ENCODE results near the gene PRAF2.

Gene PRAF2

GRCh38 chrX:49071877-49072711 is 1.7 kb downstream of the PRAF2 start:
- no peak for DNase-seq

GRCh38 chrX:49070988-49071387 is 2.8 kb downstream of the PRAF2 start:
- no peak for DNase-seq

GRCh38 chrX:49069038-49069437 is 4.8 kb downstream of the PRAF2 start:
- DNase-seq, result no peak

- no peak for DNase-seq
These were observed 6.3 kb downstream of the PRAF2 start for GRCh38 chrX:49067285-49068120.

GRCh38 chrX:49066690-49067089 is 7.1 kb downstream of the PRAF2 start:
- DNase-seq, result no peak

- DNase-seq, result no peak
These were observed 7.5 kb downstream of the PRAF2 start for GRCh38 chrX:49066278-49066677.

- DNase-seq, result no peak
These were observed 9.1 kb downstream of the PRAF2 start for GRCh38 chrX:49064735-49065134.

GRCh38 chrX:49064303-49064702 is 9.5 kb downstream of the PRAF2 start:
- DNase-seq, result no peak

GRCh38 chrX:49063715-49064114 is 10.1 kb downstream of the PRAF2 start:
- DNase-seq, result no peak

- DNase-seq, result no peak
These were observed 11.9 kb downstream of the PRAF2 start for GRCh38 chrX:49061916-49062315.

GRCh38 chrX:49061490-49061889 is 12.3 kb downstream of the PRAF2 start:
- DNase-seq, result no peak

- DNase-seq, result no peak
These were observed 12.9 kb downstream of the PRAF2 start for GRCh38 chrX:49060914-49061313.

GRCh38 chrX:49059681-49060085 is 14.1 kb downstream of the PRAF2 start:
- DNase-seq, result no peak

GRCh38 chrX:49059201-49059600 is 14.6 kb downstream of the PRAF2 start:
- no peak for DNase-seq

- no peak for DNase-seq
These were observed 15.0 kb downstream of the PRAF2 start, which contains the start of gene CCDC120 for GRCh38 chrX:49058794-49059193. TSS of gene CCDC120 (plus strand) at chrX:49058999. CDS start at chrX:49062042, 3,043 bp downstream.

- no peak for DNase-seq
These were observed 19.6 kb downstream of the PRAF2 start for GRCh38 chrX:49054073-49054762.

- no peak for DNase-seq
These were observed 20.4 kb downstream of the PRAF2 start for GRCh38 chrX:49053223-49054072.

GRCh38 chrX:49043987-49044281 is 29.9 kb downstream of the PRAF2 start:
- DNase-seq, result no peak

- DNase-seq, result peak; percentile 93
These were observed 30.4 kb downstream of the PRAF2 start, which contains the start of gene TFE3 for GRCh38 chrX:49043220-49043986. TSS of gene TFE3 (minus strand) at chrX:49043357. CDS start at chrX:49043226, 131 bp downstream.

- no peak for DNase-seq
These were observed 31.1 kb downstream of the PRAF2 start for GRCh38 chrX:49042581-49043219.

Measured in GOT3 (cell line).